ENCODE measurements around the gene MED1. TPM values are rescaled to one million over a fixed set of nuclear protein-coding genes. Genes with fewer than 3 reads are reported as not detected.

Gene MED1
- total and polyA plus RNA-seq, 9 of the 15 experiments (the other 6 are each of a cell fraction or from before 2014, with no cell fraction given), result 14.0 to 59.8 (median 46.7) TPM

DNA sequence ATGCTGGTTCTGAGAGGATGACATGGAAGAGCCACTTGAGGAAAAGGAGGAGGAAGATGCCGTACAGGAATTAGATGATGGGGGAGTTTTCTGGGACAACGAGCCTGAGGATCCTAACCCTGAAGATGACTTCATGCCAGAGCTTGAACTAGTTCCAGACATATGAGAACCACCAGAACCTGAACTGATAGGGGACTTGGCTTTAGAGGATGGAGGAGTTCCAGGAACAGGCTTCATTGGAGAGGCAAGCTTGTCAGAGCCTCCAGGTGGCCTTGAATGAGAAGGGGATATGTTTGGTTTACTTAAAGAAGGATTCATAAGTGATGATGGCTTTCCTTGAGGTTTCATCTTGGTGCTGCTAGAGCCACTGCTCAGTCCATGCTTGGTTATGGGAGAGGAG lies 42.7 kb downstream of the MED1 start:
- intact Hi-C loops (cut with micrococcal nuclease), result no loop called here
- no peak overlapping the region for H3K4me3 ChIP-seq
- in situ Hi-C loops (cut with MboI), result no loop called here
- peaks cover 77% of the 10 kb centered on the region for H3K36me3 ChIP-seq (ENCODE audit: control insufficient read depth, insufficient read depth, low read length)
- no peak overlapping the region for H3K9ac ChIP-seq (ENCODE audit: insufficient read depth in 1 of 2, low read depth in 2 of 2, low read length in 2 of 2)
- no peak overlapping the region for H3K4me2 ChIP-seq (ENCODE audit: insufficient read depth, low read length)
- no peaks in the 10 kb centered on the region for H4K20me1 ChIP-seq (replicated peaks; ENCODE audit: control insufficient read depth, insufficient read depth, low read length)
- TF ChIP-seq, protein P1, sequence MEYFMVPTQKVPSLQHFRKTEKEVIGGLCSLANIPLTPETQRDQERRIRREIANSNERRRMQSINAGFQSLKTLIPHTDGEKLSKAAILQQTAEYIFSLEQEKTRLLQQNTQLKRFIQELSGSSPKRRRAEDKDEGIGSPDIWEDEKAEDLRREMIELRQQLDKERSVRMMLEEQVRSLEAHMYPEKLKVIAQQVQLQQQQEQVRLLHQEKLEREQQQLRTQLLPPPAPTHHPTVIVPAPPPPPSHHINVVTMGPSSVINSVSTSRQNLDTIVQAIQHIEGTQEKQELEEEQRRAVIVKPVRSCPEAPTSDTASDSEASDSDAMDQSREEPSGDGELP (CRISPR knock-in tag; IDR thresholded peaks at IDR 0.05; ENCODE audit: borderline replicate concordance), result no peak
- TF ChIP-seq EHMT2 (IDR thresholded peaks at IDR 0.05) (no peak), RBM25 (IDR thresholded peaks at IDR 0.05; ENCODE audit: low read depth, low read length, severe bottlenecking) (no peak), ELK3 (CRISPR knock-in tag; IDR thresholded peaks at IDR 0.05) (no peak), ZC3H11A (IDR thresholded peaks at IDR 0.05; ENCODE audit: low read depth, low read length) (no peak), ZNF766 (CRISPR knock-in tag; conservative IDR thresholded peaks at IDR 0.05) (no peak), ZNF584 (CRISPR knock-in tag; IDR thresholded peaks at IDR 0.05; ENCODE audit: low read depth) (no peak), KLF16 (IDR thresholded peaks at IDR 0.05) (no peak), SAP30 (IDR thresholded peaks at IDR 0.05; ENCODE audit: borderline replicate concordance, insufficient read depth, low read depth, low read length, poor library complexity, severe bottlenecking) (no peak), ZNF655 (CRISPR knock-in tag; IDR thresholded peaks at IDR 0.05) (no peak), TCF3 (CRISPR knock-in tag; IDR thresholded peaks at IDR 0.05) (no peak), NFRKB (IDR thresholded peaks at IDR 0.05; ENCODE audit: low read depth) (no peak), PYGO2 (tag; IDR thresholded peaks at IDR 0.05) (no peak), JUND (IDR thresholded peaks at IDR 0.05; ENCODE audit: borderline replicate concordance, low read depth, low read length) (no peak), JUND (tag; IDR thresholded peaks at IDR 0.05; ENCODE audit: borderline replicate concordance, low read depth, low read length) (no peak), PHTF2 (CRISPR knock-in tag; IDR thresholded peaks at IDR 0.05) (no peak), HMBOX1 (IDR thresholded peaks at IDR 0.05) (no peak)
- no TSS peak for BruUV-seq (replicated peaks)
- FAIRE-seq, result no peak
- CTCF ChIA-PET (ENCODE audit: low intra/inter-chr PET ratio), result no interaction called here
- no peak for DNase-seq (ENCODE audit: extremely low read depth in 1 of 4, low spot score in 3 of 4)
- no peak overlapping the region for H2AFZ ChIP-seq (ENCODE audit: low read depth, low read length)
- peaks cover 4% of the 10 kb centered on the region for H3K9me1 ChIP-seq (ENCODE audit: control insufficient read depth, insufficient read depth, low read length)
- H3K9me3 ChIP-seq (replicated peaks; ENCODE audit: control insufficient read depth, insufficient read depth, low read depth, low read length), result no peaks in the 10 kb centered on the region
- POLR2A ChIA-PET, result no interaction called here
- H3K4me1 ChIP-seq (replicated peaks in 1 of 2; ENCODE audit: control insufficient read depth in 2 of 2, insufficient read depth in 2 of 2, low read length in 2 of 2), result peaks cover 0 to 9% of the 10 kb centered on the region in 2 experiments; a peak in 2 of 5 replicates
- H3K27me3 ChIP-seq (ENCODE audit: control insufficient read depth in 2 of 2, insufficient read depth in 2 of 2, low read length in 2 of 2), result no peaks in the 10 kb centered on the region
- H3K79me2 ChIP-seq (ENCODE audit: control insufficient read depth, insufficient read depth, low read length), result no peaks in the 10 kb centered on the region
- WGBS (ENCODE audit: insufficient coverage, low coverage, missing lambda C conversion rate), result 86% methylated on average over 2 of the region's 2 CpGs
- no peak overlapping the region for H3K27ac ChIP-seq (ENCODE audit: extremely low read depth, low read depth, low read length)
- no peak for ATAC-seq

Data from K562 (cell line).